NCI-H2227 (cell line): Measurements from ENCODE around the gene KCTD2.

Experiments
- DNase-seq: peaks from one replicate; lab custom pipeline; 2025; ENCODE audit not compliant: unreplicated experiment; lab: John Stamatoyannopoulos, UW

The KCTD2 gene

DNA sequence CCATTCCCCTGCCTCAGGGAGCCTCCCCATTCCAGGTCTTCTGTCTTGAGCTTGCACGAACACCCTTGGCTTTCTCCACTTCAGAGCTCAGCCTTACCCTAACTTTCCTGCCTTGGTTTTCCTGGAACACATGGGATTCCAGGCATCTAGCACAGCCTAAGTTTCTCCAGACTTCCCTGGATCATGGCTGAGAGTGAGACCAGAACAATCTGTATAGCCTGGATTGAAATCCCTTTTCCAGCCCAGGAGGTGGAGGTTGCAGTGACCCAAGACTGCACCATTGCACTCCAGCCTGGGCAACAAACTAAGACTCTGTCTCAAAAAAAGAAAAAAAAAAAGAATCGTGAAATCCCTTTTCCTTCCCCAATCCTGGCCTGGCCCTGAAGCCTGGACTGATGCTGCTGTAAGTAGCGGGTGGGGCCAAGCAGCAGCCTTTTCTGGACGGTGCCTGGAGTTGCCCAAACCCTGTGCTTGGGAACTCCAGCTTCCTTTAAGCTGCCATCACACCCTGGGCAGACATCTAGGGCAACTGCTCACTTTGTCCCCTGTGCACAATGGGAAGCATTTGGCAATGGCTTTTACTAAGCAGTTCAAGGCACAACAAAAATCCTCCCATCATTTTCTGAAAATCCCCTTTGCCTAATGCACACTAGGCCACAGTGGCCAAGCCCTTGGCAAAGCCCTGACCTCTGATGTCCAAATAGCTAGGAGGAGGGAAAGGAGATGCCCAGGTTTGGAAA lies 28.7 kb downstream of the KCTD2 start:
- no peak for DNase-seq

DNA sequence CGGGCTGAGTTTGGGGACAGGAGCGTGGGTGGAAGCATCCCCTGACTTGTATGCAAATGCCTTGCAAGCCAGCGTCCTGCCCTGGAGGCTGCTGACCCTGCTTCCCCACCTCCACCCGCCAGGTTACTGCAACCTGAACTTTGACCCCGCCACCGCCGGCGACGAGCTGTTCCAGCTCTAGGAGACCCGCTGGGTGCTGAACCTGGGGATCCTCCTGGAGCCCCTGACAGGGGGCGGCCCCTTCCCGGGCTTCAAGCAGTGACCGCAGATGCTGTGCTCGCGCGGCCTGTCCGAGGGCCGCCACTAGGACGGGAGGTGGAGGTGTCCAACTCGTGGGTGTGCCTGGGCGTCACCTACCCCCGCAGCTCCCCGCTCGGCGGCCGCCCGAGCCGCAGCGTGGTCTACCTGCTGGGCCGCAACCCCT lies 30.1 kb downstream of the KCTD2 start:
- no peak for DNase-seq

DNA sequence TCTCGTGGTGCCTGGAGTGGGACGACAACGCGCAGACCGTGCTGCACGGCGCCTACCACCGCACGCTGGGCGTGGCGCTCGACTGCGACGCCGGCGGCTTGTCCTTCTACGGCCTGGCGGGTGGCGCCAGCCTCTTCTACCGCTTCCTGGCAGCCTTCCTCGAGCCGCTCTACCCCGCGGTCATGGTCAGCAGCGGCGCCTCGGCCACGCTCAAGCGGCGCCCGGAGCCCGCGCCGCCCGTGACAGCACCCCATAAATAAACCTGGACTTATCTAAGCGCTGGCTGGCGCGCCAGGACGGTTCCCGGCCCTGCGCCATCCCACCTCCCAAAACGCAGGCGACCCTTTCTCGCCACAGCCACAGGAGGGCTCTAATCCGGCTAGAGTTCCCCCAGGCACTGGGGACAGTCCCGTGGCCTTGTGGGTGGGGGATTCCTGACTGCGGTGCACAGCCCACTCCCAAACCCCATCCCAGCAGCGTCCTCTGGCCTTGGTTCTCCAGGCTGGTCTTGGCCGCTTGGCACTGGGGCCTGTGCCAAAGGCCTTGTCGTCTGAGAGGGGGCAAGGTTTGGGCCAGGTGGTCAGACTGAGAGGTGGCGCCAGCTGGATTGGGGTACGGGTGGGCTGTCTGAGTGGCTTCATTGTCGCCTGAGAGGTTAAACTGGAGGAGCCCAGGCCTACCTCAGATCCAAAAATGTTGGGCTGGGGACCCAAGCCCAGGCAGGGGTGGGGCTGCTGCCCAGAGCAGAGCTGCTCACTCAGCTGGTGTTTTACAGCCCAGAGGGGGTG lies 30.7 kb downstream of the KCTD2 start:
- no peak for DNase-seq

DNA sequence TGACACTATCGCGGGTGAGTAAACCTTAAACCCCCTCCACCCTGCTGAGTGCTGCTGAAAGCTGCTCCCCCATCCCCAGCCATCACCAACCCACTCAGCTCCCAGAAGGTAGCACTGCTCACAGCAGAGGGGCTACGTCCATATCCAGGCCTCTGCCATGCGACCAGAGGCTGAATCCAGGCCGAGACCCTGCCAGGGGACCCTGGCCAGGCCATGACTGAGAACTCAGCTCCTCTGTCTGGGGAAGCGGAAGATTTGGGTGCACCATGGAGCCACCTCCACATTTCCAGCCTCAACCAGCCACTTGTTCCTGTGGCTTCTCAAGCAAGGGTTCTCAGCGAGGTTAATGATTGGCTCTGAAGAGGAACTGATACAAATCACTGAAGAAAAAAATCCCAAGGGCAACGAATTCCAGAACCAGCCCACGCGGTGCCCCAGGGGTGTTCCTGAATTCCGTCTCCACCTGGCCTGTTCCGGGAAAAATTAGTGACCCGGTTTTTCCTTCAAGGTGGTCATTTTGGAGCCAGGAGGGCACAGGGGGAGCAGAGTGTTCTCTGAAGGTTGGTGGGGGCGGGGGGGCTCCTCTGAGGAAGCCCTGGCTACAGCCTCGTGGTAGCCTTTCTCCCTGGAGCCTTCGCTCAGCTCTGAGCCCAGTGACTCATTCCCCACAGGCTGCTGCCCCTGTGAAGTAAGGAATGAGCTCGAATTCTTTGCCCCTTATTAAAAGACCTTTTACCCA lies 31.4 kb downstream of the KCTD2 start:
- DNase-seq: no peak

DNA sequence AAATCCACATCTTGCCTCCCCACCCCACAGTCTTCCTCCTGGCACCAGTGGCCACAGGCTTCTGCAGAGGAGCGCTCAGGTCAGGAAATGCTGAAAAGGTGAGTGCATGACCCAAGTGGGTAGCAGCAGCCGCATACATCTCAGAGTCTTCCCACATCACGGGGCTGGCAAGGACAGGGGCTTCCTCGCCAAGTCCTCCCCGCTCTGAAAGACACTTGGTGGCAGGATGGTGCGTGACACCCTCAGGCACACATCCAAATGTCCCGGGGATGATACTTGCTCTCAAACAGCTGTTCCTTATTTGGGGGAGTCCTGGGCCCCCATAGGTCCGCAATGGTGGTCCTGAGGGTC lies 32.0 kb downstream of the KCTD2 start:
- no peak for DNase-seq

DNA sequence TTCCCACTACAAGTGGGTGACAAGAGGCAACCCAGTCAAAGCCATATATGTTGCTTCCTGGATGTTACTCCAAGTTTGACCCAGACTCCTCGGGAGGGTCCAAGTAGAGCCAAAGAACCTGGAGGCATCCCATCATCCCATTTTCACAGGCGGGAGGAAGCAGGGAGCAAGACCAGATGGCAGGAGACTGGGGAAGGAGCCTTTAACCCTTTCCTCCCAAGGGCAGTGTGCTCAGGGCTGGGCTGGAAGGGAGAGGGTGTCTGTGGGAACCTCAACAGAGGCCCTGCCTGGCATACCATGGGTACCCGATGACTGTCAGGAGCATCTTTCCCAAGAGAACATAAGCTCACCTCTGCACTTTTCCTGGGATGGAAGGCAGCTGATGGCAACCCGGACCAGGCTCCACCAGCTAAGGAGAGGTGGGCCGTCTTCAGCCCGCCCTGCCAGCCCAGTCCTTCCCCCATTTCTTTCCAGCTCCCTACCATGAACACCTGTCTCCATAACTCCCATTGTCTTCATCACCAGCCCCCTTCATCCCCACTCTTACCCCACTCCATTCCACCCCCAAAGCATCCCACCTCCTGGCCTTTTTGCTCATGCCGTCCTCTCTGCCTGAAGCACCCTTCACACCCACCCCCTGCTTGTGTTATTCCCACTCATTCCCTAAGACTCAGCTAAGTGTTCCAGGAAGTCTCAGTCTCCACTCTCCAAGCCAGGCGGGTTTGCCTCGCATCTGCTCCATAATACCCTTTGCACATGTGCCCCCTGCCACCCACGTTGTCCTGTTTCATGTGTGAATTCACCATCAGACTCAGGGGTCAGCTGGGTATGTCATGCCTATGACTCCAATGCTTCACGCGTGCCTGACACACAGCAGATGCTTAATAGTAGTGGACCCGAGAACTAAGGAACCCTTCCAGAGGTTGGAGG lies 34.9 kb downstream of the KCTD2 start:
- DNase-seq: no peak

DNA sequence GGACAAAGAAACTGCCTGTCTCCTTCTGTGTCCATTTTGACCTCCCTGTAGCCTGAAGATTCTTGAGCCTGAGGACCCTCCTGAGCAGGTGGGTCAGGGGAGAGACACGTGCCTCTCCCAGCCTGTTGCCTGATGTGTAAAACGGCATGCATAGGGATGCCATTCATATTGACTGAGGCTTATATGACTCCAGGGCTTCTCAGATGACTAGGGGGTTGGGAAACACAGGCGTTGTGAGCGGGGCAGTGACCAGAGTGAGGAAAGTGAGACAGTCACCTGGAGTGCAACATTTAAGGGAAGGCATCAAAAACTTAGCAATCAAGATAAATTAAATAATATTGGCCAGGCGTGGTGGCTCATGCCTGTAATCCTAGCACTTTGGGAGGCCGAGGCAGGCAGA lies 35.7 kb downstream of the KCTD2 start:
- DNase-seq: no peak

DNA sequence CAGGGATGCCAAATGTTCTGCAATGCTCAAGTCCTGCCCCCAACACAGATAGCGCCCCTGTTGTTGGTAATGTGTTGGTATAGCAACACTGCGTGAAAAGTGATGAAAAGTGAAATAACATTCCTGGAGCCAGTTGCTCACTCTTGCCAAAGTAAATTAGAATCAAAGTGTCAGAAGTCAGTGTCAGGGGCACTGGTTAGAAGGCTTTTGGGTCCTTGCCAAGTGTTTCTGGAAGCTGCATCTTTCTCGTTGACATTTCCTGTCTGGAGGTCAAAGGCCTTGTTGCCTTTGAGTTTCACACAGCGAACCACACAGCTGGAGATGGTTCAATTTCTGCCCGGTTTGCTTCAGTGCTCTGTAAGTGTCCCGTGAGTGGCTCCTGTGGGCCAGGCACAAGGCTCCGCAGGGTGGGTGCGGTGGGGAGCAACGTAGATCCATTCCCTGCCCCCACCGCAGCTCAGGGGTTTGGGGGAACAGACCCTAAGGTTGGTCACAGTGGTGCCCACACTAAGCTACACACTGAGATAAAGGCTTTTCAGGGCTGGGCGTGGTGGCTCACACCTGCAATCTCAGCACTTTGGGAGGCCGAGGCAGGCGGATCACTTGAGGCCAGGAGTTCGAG lies 37.1 kb downstream of the KCTD2 start:
- DNase-seq: no peak

DNA sequence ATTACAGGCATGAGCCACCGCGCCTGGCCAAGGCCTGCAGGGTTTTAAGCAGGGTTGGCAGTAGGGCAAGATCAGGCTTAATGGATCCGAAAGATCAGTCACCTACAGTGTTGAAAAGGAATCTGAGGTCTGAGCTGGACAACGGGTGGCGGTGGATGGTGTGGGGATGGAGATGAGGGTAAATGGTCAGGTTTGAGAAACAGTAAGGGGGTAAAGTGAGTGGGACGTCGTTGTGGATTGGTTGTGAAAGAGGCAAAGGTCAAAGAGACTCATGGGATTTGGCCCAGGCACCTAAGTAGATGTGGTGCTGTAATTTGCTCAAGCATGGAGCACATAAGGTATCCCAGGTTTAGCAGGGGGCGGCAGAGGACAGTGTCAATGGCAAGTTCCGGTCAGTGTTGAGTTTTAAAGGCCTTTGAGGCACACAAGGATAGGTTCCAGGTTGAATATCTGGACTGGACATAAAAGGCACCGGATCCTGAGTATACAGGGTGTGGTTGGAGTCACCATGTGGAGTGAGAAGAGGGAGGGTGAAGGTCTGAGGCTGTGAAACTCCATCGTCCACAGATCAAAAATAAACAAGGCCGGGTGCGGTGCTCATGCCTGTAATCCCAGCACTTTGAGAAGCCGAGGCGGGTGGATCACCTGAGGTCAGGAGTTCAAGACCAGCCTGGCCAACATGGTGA lies 39.6 kb downstream of the KCTD2 start:
- DNase-seq: no peak

DNA sequence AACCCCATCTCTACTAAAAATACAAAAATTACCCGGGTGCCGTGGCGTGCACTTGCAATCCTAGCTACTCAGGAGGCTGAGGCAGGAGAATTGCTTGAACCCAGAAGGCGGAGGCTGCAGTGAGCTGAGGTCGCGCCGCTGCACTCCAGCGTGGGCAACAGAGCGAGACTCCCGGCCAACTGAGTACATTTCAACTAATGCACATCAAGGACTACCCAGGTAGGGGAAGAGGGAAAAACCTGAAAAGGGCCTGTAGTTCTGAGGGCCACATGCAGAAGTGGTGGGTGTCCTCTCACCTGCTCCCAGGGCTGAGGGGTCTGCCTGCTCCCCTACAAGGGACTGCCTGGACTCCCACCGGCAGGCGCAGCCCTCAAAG lies 40.1 kb downstream of the KCTD2 start:
- no peak for DNase-seq

DNA sequence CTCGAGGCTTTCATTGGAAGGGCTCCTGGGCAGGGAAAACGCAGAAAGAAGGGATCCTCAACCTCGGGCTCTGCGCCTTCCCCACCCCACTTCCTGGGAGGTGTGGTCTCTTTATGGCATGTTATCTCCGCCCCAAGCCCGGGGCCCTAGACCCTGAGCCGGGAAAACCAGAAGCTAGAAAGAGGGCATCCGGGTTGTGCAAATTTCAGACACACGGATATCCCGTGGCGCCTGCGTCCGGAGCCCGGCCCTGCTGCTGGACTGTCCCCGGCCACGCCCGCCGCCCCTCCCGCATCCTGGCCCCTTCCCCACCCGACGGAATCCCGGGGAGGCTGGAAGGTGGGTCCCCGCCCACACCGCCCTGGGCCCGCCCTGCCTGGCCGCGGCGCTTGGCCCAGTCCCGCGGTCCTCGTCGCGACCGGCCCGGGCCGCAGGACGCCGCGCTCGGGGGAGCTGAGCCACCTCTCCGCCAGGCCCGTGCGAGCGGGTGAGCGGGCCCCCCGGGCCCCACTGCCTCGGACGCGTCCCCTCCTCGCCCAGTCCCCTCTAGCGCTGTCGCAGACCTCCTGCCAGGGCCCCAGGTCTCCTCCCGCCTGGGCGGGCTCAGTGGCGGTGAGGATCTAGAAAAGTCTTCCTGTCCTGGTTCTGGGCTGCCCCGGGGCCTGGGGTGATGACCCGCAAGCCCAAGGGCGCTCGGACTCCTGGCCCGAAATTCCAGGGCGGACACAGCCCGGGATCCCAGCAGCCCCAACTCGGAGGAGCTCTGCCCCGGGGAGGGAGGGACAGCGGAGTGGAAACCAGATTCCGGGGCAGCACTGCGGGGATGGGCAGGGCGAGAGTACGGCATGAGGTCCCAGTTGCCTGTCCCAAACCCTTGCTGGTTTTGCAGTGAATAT lies 40.8 kb downstream of the KCTD2 start, which contains the start of gene SLC16A5:
Gene SLC16A5, plus strand, starts transcription at position 397 of the 896 bp plus-strand sequence. CDS start 5,683 bp downstream, outside the sequence.
- DNase-seq: no peak

DNA sequence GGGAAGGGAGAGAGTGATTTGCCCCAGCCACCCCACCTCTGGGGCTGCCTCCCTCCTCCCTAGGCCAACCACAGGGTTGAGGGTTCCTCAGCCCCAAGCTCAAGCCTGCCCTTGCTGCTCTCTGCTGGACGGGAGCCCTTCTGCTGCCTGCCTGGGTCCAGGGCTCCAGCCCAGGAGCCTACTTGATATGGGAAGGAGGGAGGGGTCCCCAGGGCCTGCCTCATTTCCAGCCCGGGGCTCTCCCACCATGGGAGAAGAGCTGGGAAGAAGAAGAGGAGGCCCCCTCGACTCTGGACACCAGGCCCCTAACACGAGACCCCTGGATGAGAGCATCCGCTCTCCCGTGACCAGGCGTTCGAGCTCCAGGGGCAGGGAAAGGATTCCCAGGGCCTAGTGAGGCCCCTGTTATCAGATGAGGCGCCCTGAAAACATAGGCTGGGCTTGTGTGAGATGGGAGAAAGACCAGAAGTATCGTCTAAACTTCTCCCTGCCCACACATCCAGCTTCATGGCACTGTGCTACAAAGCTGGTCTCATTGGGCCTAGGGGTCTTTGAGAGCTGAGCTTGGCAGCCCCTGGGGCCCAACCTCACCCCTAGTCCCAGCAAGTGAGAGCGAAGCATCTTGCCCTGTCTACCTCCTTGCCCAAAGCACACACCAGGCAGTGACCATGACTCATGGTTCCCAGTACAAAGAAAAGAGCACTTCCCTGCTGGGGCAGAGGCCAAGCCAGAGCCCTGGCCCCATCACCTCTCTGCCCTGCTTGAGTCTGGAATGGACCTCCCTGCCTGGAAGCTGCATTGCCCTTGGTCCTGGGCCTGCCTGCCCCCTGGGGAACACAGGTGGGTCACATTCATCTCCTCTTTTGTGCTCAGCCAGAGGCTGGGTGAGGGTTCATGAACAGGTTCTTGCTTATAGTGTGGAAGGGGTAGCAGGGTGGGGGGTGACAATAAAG lies 41.7 kb downstream of the KCTD2 start:
- DNase-seq: no peak

DNA sequence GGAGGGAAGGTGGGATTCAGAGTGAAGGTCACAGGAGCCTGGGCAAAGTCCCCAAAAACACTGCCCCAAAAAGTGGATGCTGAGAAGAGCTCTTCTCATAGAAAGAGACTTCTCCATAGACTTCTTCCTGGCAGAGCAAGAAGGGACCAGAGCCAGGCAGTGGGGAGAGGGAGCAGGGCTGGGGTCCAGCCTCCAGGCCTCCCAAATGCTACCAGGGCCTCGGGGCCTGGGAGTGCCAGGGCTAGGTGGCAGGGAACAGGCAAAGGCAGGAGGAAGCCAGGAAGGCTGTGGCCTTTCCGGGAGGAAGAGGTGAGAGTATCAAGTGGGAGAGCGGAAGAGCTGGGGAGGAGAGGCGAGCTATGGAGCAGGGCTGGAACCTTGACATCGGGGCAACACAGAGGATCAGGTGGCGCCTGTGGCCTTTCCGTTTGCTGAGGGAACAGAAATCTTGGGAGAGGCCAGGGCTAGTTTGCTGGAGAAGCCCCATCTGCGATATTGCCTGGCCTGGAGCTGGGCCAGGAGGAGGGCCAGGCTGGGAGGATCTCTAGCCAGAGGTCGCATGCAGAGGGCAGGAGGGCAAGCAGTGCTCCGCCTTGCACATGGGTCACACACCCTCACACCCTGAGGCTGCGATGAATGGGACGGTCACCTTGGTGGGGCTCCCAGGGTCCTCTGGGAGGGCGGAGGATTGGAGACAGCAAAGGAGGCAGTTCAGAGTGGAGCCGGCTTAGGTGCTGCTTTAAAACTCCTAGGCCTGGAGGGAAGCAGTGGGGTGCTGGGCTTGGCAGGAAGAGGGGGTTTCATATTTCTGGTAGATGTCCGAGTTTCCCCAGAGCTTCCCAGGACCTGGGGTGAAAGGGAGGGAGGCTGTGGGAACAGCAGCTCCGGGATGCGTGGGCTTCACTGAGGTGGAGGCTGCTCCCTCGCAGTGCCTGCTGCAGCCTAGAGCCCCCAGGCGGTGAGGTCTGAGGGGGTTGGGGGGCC lies 44.1 kb downstream of the KCTD2 start:
- DNase-seq: no peak

DNA sequence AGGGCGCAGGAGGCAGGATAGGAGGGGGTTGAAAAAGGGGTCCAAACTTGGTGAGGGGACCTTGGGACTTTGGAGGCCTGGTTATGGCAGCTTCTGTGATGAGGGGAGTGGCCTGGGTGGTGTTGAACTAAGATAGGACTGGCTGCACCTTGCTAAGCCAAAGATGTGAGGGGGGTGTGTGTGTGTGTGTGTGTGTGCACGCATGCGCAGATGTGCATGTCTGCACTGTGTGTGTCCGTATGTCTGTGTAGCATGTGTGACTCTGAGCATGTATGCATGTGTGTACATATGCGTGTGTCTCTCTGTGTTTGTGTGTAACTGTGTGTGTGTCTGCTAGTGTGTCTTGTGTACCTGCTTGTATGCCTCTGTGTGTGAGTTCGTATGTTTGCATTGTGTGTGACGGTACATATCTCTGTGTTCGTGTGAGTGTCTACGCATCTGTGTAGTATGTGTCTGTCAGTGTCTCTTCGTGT lies 44.9 kb downstream of the KCTD2 start:
- DNase-seq: no peak

DNA sequence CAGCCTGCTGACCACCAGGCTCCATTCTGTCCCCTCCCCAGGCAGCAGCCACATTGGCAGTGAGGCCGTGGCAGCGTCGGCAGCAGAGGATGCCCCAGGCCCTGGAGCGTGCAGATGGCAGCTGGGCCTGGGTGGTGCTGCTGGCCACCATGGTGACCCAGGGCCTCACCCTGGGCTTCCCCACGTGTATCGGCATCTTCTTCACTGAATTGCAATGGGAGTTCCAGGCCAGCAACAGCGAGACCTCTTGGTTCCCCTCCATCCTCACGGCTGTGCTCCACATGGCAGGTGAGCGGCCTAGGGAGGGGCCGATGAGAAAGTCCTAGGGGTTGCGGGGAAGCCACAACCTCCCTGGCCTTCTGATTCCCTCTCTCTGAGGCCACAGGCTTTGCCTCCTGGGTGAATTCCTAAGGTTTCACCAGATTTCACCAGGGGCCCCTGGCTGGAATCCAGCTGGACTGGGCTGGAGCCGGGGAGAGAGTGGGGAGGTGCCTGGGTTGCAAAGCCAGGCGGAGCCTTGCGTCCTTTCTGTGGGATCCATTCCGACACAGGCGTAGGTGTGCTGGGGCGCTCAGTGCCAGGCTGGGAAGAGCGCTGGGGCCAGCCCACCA lies 46.6 kb downstream of the KCTD2 start:
- no peak for DNase-seq

DNA sequence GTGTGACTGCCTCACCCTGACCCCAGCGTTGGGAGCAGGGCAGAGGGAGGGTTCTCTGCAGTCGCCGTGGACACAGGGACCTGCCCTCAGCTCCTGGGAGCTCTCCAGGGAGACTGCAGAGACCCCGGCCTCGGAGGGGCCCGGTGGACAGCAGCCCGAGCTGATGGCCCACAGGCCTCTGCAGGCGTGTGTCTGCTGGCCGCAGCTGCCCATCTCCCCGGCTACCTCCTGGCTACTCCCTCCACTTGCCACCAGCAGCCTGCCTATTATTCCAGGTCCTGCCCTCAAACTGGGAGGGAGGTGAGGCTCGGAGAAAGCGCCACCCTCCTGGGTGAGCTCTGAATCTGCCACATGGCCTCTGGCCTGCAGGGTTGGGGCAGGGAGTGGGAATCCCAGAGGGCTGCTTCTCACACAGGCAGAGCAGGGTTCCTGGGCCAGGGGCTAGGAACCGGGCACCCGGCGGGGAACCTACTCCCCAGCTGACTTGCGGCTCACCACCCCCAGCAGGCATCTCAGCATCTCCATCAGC lies 47.9 kb downstream of the KCTD2 start:
- DNase-seq: no peak
